Muscle layer of duodenum (tissue), 2 donors: Measurements from ENCODE around the gene GLA.

ENCODE experiments used
- H3K27ac ChIP-seq: one replicate; pipeline ENCODE4 v1.7.0; 2013; ENCODE audit warnings: mild to moderate bottlenecking, low read length
- H3K27me3 ChIP-seq: one replicate; pipeline ENCODE4 v1.7.0; 2013; ENCODE audit warnings: low read depth, mild to moderate bottlenecking, control low read depth, low read length
- H3K36me3 ChIP-seq, 2 donors: one replicate each; pipeline ENCODE4 v1.7.0; 2013; ENCODE audit warnings: low read length in 2 of 2, control low read depth in 1 of 2, mild to moderate bottlenecking in 1 of 2; ENCODE audit not compliant: insufficient read depth in 2 of 2, control insufficient read depth in 1 of 2
- H3K4me1 ChIP-seq, 2 donors: one replicate each; pipeline ENCODE4 v1.7.0; 2013; ENCODE audit warnings: low read length in 2 of 2, mild to moderate bottlenecking in 2 of 2, control low read depth in 1 of 2, moderate library complexity in 1 of 2; ENCODE audit not compliant: insufficient read depth in 2 of 2, control insufficient read depth in 1 of 2
- H3K4me3 ChIP-seq, 2 donors: one replicate each; pipeline ENCODE4 v1.7.0; 2013; ENCODE audit warnings: low read length in 2 of 2, low read depth in 1 of 2, mild to moderate bottlenecking in 1 of 2
- H3K9me3 ChIP-seq, 2 donors: one replicate each; pipeline ENCODE4 v1.7.0; 2013; ENCODE audit warnings: low read length in 2 of 2, control low read depth in 1 of 2, mild to moderate bottlenecking in 1 of 2; ENCODE audit not compliant: control insufficient read depth in 1 of 2
- donor health status: healthy.

Gene GLA

DNA sequence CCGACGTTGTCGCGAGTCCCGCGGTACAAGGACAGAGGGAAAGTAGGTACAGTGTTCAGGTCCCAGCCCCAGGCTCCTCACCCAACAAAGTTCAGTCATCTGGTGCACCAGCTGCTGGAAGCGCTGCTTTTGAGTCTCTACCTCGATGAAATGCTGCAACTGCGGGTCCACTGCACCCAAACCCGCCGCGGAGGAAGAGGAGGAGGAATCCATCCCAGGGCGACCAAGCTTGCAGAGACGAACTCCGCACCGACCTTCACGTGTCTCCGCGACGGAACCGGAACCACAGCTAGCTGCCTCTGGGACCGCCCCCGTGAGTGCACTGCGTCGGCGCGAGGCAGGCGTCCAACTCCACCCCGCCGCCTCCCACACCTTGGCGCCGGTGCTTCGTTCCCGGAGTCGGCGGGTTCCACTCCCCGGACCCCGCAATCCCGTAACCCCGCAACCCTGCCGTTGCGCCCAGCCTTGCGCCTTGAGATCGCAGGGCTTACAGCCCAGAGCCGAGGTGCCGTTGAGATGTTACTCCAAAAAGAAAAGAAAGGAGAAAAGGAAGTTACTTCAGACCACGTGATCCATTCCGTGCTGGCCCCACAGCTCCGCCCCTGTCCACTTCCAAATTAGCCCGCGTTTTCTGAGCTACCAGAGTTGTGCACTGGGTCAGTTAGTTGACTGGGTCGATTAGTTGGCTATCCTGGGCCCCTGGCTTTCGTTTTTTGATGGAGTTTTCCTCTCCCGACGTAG, 59.1 kb downstream of the GLA start, which contains the start of gene TIMM8A:
Gene TIMM8A, minus strand, starts transcription at position 291 of the 741 bp plus-strand sequence. Its CDS starts 78 bp downstream, at position 213.
- Histone ChIP-seq H3K36me3 (no peaks in the 10 kb centered on the region), H3K27me3 (no peaks in the 10 kb centered on the region), H3K4me3 (peak within 1 kb of the TSS; percentile 67 to 80), H3K27ac (peak within 1 kb of the TSS; percentile 84), H3K9me3 (no peaks in the 10 kb centered on the region), H3K4me1 (peaks cover 0 to 10% of the 10 kb centered on the region in 2 donors)

DNA sequence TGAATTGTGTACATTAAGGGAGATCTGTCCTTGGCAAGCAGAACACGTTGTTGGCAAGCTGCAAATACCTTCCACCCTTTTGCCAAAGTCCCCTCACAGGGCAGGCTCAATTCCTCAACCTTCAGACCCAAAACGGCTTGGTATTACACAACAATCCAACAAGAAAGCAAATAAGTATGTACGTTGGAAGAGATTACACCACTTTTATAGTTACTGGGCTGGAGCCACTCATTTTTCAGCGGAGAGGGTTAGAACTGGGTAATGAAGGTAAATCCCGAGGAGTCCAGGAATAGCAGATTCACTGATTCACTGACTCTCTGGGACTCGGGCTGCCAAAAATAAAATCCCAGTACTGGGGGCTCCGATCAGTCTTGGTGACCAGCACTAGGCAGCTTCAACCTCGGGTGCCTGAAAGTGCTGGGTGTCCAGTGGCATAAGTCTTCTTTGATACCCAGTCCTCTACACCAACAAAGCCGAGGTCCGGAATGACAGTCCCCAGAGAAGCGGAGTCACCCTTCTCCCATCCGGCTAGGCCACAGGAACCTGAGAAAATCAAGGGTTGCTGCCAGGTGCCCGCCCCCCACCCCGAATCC, 59.8 kb downstream of the GLA start:
- Histone ChIP-seq H3K4me1 (peaks cover 0 to 10% of the 10 kb centered on the region in 2 donors), H3K36me3 (no peaks in the 10 kb centered on the region), H3K4me3 (peak overlapping the region; percentile 67 to 80), H3K27ac (peak overlapping the region; percentile 84), H3K27me3 (no peaks in the 10 kb centered on the region), H3K9me3 (no peaks in the 10 kb centered on the region)
